ENCODE data around the gene NUDCD2. TPM values are rescaled to one million over a fixed set of nuclear protein-coding genes. Genes with fewer than 3 reads are reported as not detected.

The NUDCD2 gene
- total RNA-seq, 1 experiment from 2014 or later: 56.8 TPM

GRCh38 chr5:163408311-163408923, 51.5 kb downstream of the NUDCD2 start:
- intact Hi-C loops (cut with micrococcal nuclease): loop anchor here (1.0 to 10.0 kb wide), 6 partner anchors 62 to 1864 kb away; partner anchors contain the start of gene GABRB2
- POLR2A ChIA-PET: no interaction called here
- H2AFZ ChIP-seq (ENCODE audit: low read depth, low read length, poor library complexity, severe bottlenecking): no peak overlapping the region
- no peaks in the 10 kb centered on the region for H3K36me3 ChIP-seq (ENCODE audit: control insufficient read depth in 1 of 2, insufficient read depth in 2 of 2, low read length in 2 of 2)
- CTCF ChIA-PET: interaction anchor here (1.0 to 2.6 kb wide), 10 partner anchors 9 to 1199 kb away, joined by 3 to 22 read pairs (median 6); partner anchors contain the start of genes HMMR and NUDCD2
- no peaks in the 10 kb centered on the region for H3K79me2 ChIP-seq (ENCODE audit: insufficient read depth, low read length)
- H3K4me2 ChIP-seq (ENCODE audit: low read length): peak overlapping the region; percentile 22; the same call in 1 of the 2 replicates
- TF ChIP-seq CTCF (IDR thresholded peaks at IDR 0.05 in 2 of 3, conservative IDR thresholded peaks at IDR 0.05 in 1 of 3; ENCODE audit: borderline replicate concordance in 1 of 3, insufficient read depth in 1 of 3, low read depth in 2 of 3, low read length in 2 of 3): peak; percentile 79 to 97 (median 88)
- no peak for TF ChIP-seq ELF1 (IDR thresholded peaks at IDR 0.05; ENCODE audit: borderline replicate concordance, low read depth)
- no peak for TF ChIP-seq EZH2phosphoT487 (IDR thresholded peaks at IDR 0.05; ENCODE audit: borderline replicate concordance)
- peak; percentile 83 for TF ChIP-seq RAD21 (IDR thresholded peaks at IDR 0.05; ENCODE audit: low read depth)
- H3K27ac ChIP-seq (ENCODE audit: low read depth, low read length): no peak overlapping the region
- no TSS peak for BruUV-seq (replicated peaks)
- H3K9me3 ChIP-seq (ENCODE audit: control insufficient read depth in 1 of 2, insufficient read depth in 1 of 2, low read depth in 1 of 2, low read length in 2 of 2): no peaks in the 10 kb centered on the region
- no peaks in the 10 kb centered on the region for H3K27me3 ChIP-seq (ENCODE audit: insufficient read depth, low read length)
- peak; percentile 95 for ATAC-seq
- no peak overlapping the region for H3K9ac ChIP-seq (ENCODE audit: low read length)
- DNase-seq (ENCODE audit: low read depth, low spot score): peak; percentile 42
- no peaks in the 10 kb centered on the region for H4K20me1 ChIP-seq (ENCODE audit: insufficient read depth)
- no peaks in the 10 kb centered on the region for H3K9me2 ChIP-seq (ENCODE audit: insufficient read depth)
- H3K4me3 ChIP-seq (replicated peaks in 1 of 2; ENCODE audit: low read depth in 1 of 2, low read length in 2 of 2): no peak overlapping the region
- RAD21 ChIA-PET (ENCODE audit: low non-redundant PET in 1 of 2, low total read pairs in 2 of 2, uncharacterized antibody in 2 of 2, unreplicated experiment in 2 of 2): interaction anchor here (0.6 to 1.0 kb wide), 3 partner anchors 102 to 1864 kb away, joined by 3 to 4 read pairs (median 3); no protein-coding TSS in a partner anchor
- H3K4me1 ChIP-seq (ENCODE audit: control insufficient read depth in 1 of 2, insufficient read depth in 2 of 2, low read length in 2 of 2): no peaks in the 10 kb centered on the region

DNA sequence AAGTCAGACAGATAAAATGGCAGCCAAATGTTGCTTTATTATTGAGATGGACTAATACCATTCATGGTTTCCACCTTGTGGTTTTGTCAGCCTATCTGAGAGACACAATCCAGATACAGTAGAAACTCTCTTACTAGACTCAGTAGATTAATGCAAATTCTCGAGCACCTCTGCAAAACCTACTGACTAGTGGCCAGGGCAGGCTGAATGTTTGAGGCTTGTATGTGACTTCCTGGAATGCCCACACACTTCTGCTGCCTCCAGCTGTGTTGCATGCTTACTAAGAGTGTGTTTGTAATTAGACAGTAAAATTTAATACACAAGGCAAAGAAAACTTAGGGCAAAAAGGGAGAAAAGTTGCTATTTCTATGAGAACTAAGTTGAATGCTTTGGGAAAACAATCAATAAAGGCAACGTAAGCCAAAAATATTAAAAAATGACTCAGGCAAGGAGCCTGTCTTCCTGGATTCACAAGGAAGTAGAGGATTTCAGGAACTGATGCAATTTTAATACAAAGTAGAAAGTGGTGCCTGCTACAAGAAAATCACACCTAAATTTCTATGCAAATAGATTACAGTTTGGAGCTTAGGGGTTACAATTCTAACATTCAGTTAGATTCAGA, 52.8 kb downstream of the NUDCD2 start:
- Histone ChIP-seq H3K9me3 (ENCODE audit: control insufficient read depth in 1 of 2, insufficient read depth in 1 of 2, low read depth in 1 of 2, low read length in 2 of 2) (no peaks in the 10 kb centered on the region), H3K9ac (ENCODE audit: low read length) (no peak overlapping the region), H4K20me1 (ENCODE audit: insufficient read depth) (no peaks in the 10 kb centered on the region), H3K36me3 (ENCODE audit: control insufficient read depth in 1 of 2, insufficient read depth in 2 of 2, low read length in 2 of 2) (no peaks in the 10 kb centered on the region), H3K27me3 (ENCODE audit: insufficient read depth, low read length) (no peaks in the 10 kb centered on the region), H3K79me2 (ENCODE audit: insufficient read depth, low read length) (no peaks in the 10 kb centered on the region), H3K4me1 (ENCODE audit: control insufficient read depth in 1 of 2, insufficient read depth in 2 of 2, low read length in 2 of 2) (no peaks in the 10 kb centered on the region), H3K9me2 (ENCODE audit: insufficient read depth) (no peaks in the 10 kb centered on the region), H3K4me3 (replicated peaks in 1 of 2; ENCODE audit: low read depth in 1 of 2, low read length in 2 of 2) (no peak overlapping the region), H3K4me2 (ENCODE audit: low read length) (no peak overlapping the region), H3K27ac (ENCODE audit: low read depth, low read length) (no peak overlapping the region), H2AFZ (ENCODE audit: low read depth, low read length, poor library complexity, severe bottlenecking) (no peak overlapping the region)
- no peak for DNase-seq (ENCODE audit: low read depth, low spot score)
- intact Hi-C loops (cut with micrococcal nuclease): loop anchor here (10.0 kb wide), 2 partner anchors 302 to 1862 kb away; partner anchors contain the start of gene GABRB2
- ChIA-PET POLR2A (no interaction called here), CTCF (interaction anchor here (2.2 kb wide), 1 partner anchor 59 kb away, joined by 18 read pairs; no protein-coding TSS in a partner anchor), RAD21 (ENCODE audit: low non-redundant PET in 1 of 2, low total read pairs in 2 of 2, uncharacterized antibody in 2 of 2, unreplicated experiment in 2 of 2) (no interaction called here)
- ATAC-seq: no peak
- no peak for TF ChIP-seq YY1 (IDR thresholded peaks at IDR 0.05; ENCODE audit: extremely low read depth, insufficient replicate concordance, low read depth, low read length)
- no peak for TF ChIP-seq SIN3A (IDR thresholded peaks at IDR 0.05; ENCODE audit: low read depth)
- no peak for TF ChIP-seq JUND (IDR thresholded peaks at IDR 0.05)
- no peak for TF ChIP-seq SP1 (IDR thresholded peaks at IDR 0.05; ENCODE audit: low read depth)
- no peak for TF ChIP-seq POLR2A (IDR thresholded peaks at IDR 0.05; ENCODE audit: borderline replicate concordance, extremely low read depth, insufficient read depth, insufficient read length)
- BruUV-seq (replicated peaks): no TSS peak

Data from HCT116 (cell line).